NB4 (cell line): Measurements from ENCODE around the gene MAP4.

Experiments
- CTCF ChIP-seq: IDR thresholded peaks from one replicate; pipeline ENCODE4 v1.5.1; 2012; ENCODE audit warnings: low read depth, low read length
- MAX ChIP-seq: IDR thresholded peaks from 2 replicates; pipeline ENCODE4 v1.6.1; 2011; ENCODE audit warnings: low read depth, low read length
- POLR2A ChIP-seq: IDR thresholded peaks from 2 replicates; pipeline ENCODE4 v1.6.1; 2011; ENCODE audit warnings: mild to moderate bottlenecking; ENCODE audit not compliant: insufficient read length; ENCODE audit errors: extremely low read depth

- TF ChIP-seq CTCF (no peak), POLR2A (no peak), MAX (no peak)
Observed at GRCh38 chr3:47856669-47857068, 159.5 kb downstream of the MAP4 start.
